Stimulated activated naive CD4-positive, alpha-beta T cell (primary cell): Measurements from ENCODE around the gene C10orf105.

Experiments used
- DNase-seq, 6 experiments: peaks; one replicate each; lab custom pipeline; 2025; lab: John Stamatoyannopoulos, UW

Gene C10orf105

DNA sequence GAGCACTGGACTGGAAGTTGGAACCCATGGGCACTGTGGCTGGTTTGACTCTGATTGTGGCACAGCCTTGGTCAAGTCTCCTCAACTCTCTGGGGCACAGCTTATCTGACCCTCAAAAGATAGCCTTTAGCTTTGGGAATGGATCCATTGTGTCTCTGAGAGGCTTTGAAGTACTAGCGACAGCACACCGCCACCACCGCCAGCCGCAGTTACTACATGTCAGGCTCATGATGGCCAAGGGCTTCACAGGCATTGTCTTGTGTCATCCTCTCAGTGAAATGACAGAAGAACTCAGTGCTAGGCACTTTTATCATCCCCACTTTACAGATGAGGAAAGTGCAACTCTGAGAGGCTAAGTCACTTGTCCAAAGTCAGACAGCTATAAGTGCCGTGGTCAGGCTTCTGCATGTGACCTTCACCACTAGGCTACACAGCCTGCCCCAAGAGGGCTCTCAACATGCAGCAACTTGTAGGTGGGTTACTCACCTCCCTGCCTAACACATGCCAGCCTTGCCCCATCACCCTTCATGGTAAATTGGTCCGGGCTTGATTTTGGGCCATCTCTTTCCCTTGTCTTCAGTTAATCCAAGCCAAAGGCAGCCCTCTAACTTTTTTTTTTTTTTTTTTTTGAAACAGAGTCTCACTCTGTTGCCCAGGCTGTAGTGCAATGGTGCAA lies 44.1 kb downstream of the C10orf105 start:
- no peak for DNase-seq

DNA sequence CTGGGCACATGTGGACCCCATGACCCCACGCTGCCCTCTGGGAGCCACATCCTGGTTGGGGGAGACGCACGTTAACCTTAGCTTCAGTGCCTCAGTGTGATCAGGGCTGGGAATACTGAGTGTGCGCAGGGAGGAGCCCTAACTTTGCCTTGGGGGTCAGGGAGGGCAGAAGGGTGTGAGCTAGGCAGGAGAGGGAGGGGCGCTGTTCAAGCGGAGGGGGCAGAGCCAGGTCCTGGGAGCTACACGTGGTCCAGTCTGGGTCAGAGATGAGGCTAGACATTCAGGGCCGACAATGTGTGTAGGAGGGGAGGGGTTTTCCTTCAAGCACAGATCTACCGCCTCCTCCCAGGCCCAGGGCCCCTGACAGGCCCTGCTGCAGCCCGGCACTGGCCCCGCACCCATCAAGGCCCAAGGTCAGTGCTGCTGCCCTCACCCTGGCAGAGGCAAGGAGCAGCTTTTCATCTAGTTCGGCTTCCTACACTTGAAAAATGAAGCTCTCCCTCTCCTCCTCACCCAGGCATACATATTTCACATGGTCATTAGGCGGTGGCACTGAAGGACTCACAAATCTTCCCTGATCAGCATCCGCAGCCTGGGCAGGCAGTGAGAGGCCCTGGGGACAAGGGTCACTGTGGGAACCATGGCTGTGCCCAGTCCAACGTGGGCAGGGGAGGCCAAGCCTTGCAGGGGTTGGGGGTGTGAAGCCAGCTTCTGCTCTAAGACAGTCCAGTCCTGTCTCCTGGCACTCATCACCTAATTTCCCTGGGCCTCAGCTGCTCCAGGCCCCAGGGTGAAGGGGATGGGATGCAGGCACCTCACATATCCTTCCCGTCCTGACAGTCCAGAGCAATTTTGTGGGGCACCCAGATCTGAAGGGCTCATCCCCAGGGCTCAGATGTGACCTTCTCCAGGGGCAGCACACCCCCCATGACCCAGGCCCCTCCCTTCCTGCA lies 47.3 kb downstream of the C10orf105 start:
- DNase-seq = no peak

DNA sequence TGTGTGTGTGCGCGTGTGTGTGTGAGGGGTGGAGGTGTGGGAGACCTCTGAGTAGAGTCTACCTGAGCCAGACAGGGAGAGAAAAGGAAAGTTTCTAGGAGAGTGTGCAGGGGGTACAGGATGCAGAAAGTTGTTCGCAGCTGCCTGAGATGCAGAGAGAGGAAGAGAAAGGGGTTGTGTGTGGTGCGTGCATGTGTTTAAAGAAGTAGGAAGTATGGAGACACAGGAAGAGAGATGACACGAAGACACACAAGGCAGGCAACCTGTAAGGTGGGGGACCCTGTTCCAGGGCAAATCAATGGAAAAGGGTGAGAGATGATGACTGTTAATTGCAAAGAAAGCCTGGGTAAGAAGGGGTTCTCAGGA lies 52.2 kb downstream of the C10orf105 start:
- DNase-seq = peak in 2 of 6 experiments; percentile 26 to 49

DNA sequence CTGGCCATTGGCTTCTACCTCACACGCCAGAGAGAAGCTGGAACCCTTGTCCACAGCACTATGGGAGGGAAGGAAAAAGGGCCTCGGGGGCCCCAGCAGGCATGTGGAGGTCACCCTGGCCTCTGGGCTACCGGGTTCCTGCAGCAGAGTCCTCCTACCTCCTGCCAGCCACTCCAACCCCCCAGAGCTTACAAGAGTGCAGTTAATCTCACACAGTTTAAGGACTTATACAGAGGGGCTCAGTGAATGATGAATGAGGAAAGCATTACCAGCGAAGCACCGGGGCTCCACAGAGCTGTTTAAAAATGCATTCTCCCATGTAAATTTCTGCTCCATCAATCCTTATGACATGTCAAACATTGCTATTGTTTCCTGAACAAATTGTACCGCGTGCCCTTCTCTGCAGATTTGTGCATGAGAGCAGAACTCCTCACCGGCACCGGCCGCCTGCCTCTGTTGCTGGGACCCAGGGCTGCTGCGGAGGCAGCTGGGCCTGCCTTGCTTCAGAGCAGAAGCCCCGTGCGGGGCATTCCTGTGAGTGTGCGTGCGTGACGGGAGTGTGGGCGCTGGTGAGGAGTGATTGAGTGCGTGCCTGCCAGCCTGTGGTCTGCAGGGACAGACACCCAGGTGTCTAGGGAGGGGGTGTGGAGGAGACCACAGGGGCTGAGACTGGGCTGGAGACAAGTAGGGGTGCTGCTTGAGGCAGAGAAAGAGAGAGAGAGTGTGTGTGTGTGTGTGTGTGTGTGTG lies 52.8 kb downstream of the C10orf105 start:
- DNase-seq = peak in 1 of 6 experiments; percentile 49

DNA sequence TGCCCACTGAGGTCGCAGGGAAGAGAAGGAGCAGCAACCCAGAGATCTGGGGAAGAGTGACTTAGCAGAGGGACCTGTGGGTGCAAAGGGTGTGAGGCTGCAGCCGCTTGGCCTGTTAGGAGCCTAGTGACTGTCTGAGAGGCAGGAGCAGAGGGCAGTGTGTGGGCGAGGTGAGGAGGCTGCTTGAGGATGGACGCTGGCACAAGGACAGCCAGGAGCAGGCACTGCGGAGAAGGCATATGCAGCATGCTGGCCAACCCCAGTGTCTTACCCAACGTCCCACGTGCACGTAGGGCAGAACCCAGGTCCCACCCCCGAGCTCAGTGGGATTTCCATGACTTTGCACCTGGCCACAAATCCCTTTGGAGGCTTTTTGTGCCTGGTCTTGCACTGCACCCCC lies 54.1 kb downstream of the C10orf105 start:
- no peak for DNase-seq

DNA sequence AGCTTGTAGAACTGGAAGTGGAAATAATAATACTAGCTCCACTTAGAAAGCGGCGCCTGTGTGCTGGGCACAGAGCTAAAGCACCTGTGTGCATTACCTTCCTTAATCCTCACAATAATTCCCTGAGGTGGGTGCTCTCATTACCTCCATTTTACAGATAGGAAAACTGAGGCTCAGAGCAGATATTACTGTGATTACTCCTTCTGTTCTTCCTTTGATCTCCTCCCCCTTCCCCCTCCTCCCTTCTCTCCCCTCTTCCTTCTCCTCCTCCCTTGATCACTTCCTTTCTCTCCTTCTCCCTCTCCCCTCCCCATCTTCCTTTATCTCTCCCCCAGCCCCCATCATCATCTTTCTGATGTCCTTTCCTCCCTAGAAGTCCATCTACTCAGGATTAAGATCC lies 55.0 kb downstream of the C10orf105 start:
- no peak for DNase-seq

DNA sequence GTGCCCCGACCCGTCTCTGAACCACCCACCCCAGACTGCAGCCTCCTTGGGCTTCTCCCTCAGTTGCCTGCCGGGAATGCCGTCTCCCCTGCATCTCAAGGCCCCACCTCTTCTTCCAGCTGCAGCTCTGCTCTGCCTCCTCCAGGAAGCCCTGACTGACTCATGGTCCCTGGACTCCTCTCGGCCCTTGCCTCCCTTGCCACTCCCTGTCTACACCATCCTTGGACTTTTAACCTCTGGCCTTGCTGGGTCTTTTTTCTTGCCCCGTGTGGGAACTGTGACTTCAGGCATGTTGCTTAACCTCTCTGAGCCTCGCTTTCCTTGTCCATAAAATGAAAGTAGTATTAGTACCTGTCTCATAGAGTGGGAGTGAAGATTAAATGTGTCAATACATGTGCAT lies 56.3 kb downstream of the C10orf105 start:
- DNase-seq = no peak

DNA sequence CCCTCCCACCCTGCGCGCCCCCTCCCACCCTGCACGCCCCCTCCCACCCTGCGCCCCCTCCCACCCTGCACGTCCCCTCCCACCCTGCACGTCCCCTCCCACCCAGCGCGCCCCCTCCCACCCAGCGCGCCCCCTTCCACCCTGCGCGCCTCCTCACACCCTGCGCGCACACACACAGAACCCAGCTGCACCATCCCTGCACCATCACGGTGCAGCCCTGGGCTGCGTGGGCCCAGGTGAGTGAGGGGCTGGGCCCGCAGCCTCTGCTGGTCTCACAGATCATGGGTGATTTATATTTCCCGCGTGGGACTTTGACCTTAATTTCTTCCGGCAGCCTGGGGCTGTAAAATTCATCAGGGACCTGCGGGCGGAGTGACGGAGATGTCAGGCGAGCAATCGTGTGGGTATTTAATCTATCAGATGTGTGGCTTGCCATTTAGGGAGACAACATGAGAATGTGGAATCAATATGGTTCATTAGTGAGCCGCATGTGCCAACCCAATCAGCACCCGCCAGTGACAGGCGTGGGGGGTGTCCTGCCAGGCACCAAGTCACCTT lies 57.7 kb downstream of the C10orf105 start:
- DNase-seq = no peak
